AG04450 (cell line): ENCODE data around the gene ARRDC2. TPM values are rescaled to one million over a fixed set of nuclear protein-coding genes. Genes with fewer than 3 reads are reported as not detected.
"Not testable (repeated sequence)": the region's sequence is repeated elsewhere in the genome, so short reads cannot be mapped to it uniquely, and the experiment has no call there.

Experiments used
- CTCF ChIA-PET: fragments of 300-600, 350-600 bp; formaldehyde crosslinking; extraction: SDS; loops from one replicate; lab custom pipeline; 2022; ENCODE audit warnings: antibody characterized with exemption, inconsistent platforms; lab: Charles Lee
- POLR2A ChIA-PET: fragments of 350-600 bp; formaldehyde crosslinking; extraction: SDS; loops from one replicate; lab custom pipeline; 2021; ENCODE audit warnings: antibody characterized with exemption, inconsistent platforms; lab: Yijun Ruan, JAX
- DNase-seq: peaks from one replicate; pipeline ENCODE4 v3.0.0-alpha.2; 2011; ENCODE audit warnings: low read depth, low spot score
- H3K27ac ChIP-seq: one replicate; pipeline ENCODE4 v1.5.1; 2012; ENCODE audit warnings: low read depth, low read length, control low read depth
- H3K27me3 ChIP-seq: one replicate; pipeline ENCODE4 v1.6.0; 2012; ENCODE audit warnings: low read length; ENCODE audit not compliant: control insufficient read depth, insufficient read depth
- H3K4me3 ChIP-seq: 2 replicates; pipeline ENCODE4 v1.5.1; 2011; ENCODE audit warnings: mild to moderate bottlenecking, low read depth, low read length, control low read depth
- H3K9me3 ChIP-seq: 2 replicates; pipeline ENCODE4 v1.5.1; 2012; ENCODE audit warnings: low read length; ENCODE audit not compliant: control insufficient read depth, insufficient read depth
- CTCF ChIP-seq: IDR thresholded peaks from 2 replicates; pipeline ENCODE4 v1.5.1; 2011; ENCODE audit warnings: low read depth, low read length, control low read depth, inconsistent platforms
- polyA plus RNA-seq: library from polyadenylated mRNA; depleted of rRNA; stranded (reverse); fragments of >200 nt; gene quantifications from 2 replicates; pipeline ENCODE4 v1.2.3, GENCODE V29; 2011

ARRDC2 gene
- polyA plus RNA-seq, 1 experiment = 2.3 TPM

GRCh38 chr19:17977488-17977887 is 30.5 kb upstream of the ARRDC2 start:
- H3K27ac ChIP-seq = no peak overlapping the region
- ChIA-PET POLR2A (no interaction called here), CTCF (no interaction called here)
- DNase-seq = no peak
- no peak overlapping the region for H3K4me3 ChIP-seq
- no peaks in the 10 kb centered on the region; the same call in 1 of the 2 replicates for H3K9me3 ChIP-seq
- no peak for TF ChIP-seq CTCF
- peaks cover 10% of the 10 kb centered on the region for H3K27me3 ChIP-seq

GRCh38 chr19:17981611-17982010 is 26.4 kb upstream of the ARRDC2 start:
- CTCF ChIA-PET = interaction anchor here (0.7 to 1.1 kb wide), 2 partner anchors 15 to 35 kb away, joined by 3 to 6 read pairs; no protein-coding TSS in a partner anchor
- DNase-seq = no peak
- H3K4me3 ChIP-seq = no peak overlapping the region
- H3K9me3 ChIP-seq = no peaks in the 10 kb centered on the region; the same call in 1 of the 2 replicates
- H3K27ac ChIP-seq = no peak overlapping the region
- POLR2A ChIA-PET = no interaction called here
- H3K27me3 ChIP-seq = peaks cover 8% of the 10 kb centered on the region
- TF ChIP-seq CTCF = no peak

GRCh38 chr19:17982430-17982829 is 25.5 kb upstream of the ARRDC2 start:
- DNase-seq = no peak
- CTCF ChIA-PET = interaction anchor here (0.7 to 1.1 kb wide), 3 partner anchors 12 to 36 kb away, joined by 3 to 6 read pairs (median 3); no protein-coding TSS in a partner anchor
- Histone ChIP-seq H3K27ac (no peak overlapping the region), H3K27me3 (peaks cover 8% of the 10 kb centered on the region), H3K9me3 (no peaks in the 10 kb centered on the region; the same call in 1 of the 2 replicates), H3K4me3 (no peak overlapping the region)
- POLR2A ChIA-PET = no interaction called here
- no peak for TF ChIP-seq CTCF

DNA sequence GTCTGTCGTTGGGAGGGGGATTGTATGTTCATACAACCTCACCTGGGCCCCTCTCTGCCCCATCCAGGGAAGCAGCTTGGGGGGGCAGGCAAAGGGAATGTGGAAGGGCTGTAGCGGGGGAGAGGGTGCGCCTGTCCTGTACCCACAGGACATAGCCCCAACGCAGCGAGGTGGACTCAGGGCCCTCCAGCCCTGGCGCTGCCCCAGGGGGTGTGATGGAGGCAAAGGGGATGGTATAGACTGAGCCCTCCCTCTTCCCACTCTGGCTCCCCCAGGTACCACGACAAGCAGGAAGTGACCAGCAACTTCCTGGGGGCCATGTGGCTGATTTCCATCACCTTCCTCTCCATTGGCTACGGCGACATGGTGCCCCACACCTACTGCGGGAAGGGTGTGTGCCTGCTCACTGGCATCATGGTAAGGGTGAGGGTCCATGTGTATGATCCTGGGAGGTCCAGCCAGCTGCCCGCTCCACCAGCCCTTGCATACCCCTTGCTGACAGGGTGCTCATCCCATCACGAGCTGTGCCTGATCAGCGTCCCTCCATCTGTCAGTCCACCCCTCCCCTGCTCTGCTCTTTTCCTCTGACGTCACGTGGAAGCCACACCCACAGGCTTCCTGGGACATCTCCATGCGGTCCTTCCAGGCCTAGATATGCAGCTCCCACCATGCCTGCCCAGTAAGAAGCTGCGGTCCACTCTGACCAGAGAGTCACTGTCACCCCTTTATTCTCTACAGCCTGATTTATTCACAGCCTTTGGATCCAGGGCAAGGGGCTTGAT is 22.7 kb upstream of the ARRDC2 start:
- no peaks in the 10 kb centered on the region; the same call in 1 of the 2 replicates for H3K9me3 ChIP-seq

GRCh38 chr19:17986569-17986968 is 21.4 kb upstream of the ARRDC2 start:
- POLR2A ChIA-PET, DNase-seq, H3K27ac ChIP-seq, H3K4me3 ChIP-seq, H3K9me3 ChIP-seq, CTCF ChIA-PET, H3K27me3 ChIP-seq: not testable (repeated sequence)

More for the DNA sequence above, 22.7 kb upstream of the ARRDC2 start:
- Histone ChIP-seq H3K27me3 (peaks cover 10% of the 10 kb centered on the region), H3K27ac (no peak overlapping the region), H3K4me3 (no peak overlapping the region)
- no peak for DNase-seq
- POLR2A ChIA-PET = no interaction called here
- no peak for TF ChIP-seq CTCF
- CTCF ChIA-PET = no interaction called here
